ENCODE results near the gene ZNF385B.

ZNF385B gene

GRCh38 chr2:179804206-179804605, 57.2 kb downstream of the ZNF385B start:
- H3K9ac ChIP-seq, result no peak overlapping the region
- no peak for TF ChIP-seq CTCF (IDR thresholded peaks at IDR 0.05)
- H3K27ac ChIP-seq, result no peak overlapping the region
- H3K79me2 ChIP-seq, result no peaks in the 10 kb centered on the region
- H3K4me3 ChIP-seq (ENCODE audit: low read depth, low read length), result no peak overlapping the region
- no peak overlapping the region for H3K4me2 ChIP-seq (ENCODE audit: low read length)
- H3K4me1 ChIP-seq, result no peaks in the 10 kb centered on the region
- no peaks in the 10 kb centered on the region for H3K27me3 ChIP-seq (ENCODE audit: control insufficient read depth, insufficient read depth, low read length)
- H3K9me3 ChIP-seq (ENCODE audit: control insufficient read depth, low read length), result no peaks in the 10 kb centered on the region
- no peaks in the 10 kb centered on the region for H3K36me3 ChIP-seq (ENCODE audit: control insufficient read depth, insufficient read depth, low read length)
- no peak overlapping the region for H2AFZ ChIP-seq

GRCh38 chr2:179802051-179802882, 59.1 kb downstream of the ZNF385B start:
- Histone ChIP-seq H3K79me2 (no peaks in the 10 kb centered on the region), H3K36me3 (ENCODE audit: control insufficient read depth, insufficient read depth, low read length) (no peaks in the 10 kb centered on the region), H3K27ac (no peak overlapping the region), H3K9me3 (ENCODE audit: control insufficient read depth, low read length) (no peaks in the 10 kb centered on the region), H3K9ac (no peak overlapping the region), H3K4me1 (no peaks in the 10 kb centered on the region), H3K27me3 (ENCODE audit: control insufficient read depth, insufficient read depth, low read length) (no peaks in the 10 kb centered on the region), H3K4me3 (ENCODE audit: low read depth, low read length) (no peak overlapping the region), H2AFZ (no peak overlapping the region), H3K4me2 (ENCODE audit: low read length) (no peak overlapping the region)
- no peak for TF ChIP-seq CTCF (IDR thresholded peaks at IDR 0.05)

GRCh38 chr2:179800776-179801175, 60.6 kb downstream of the ZNF385B start:
- H3K27ac ChIP-seq, result no peak overlapping the region
- no peaks in the 10 kb centered on the region for H3K79me2 ChIP-seq
- H3K4me2 ChIP-seq (ENCODE audit: low read length), result no peak overlapping the region

GRCh38 chr2:179796213-179797007, 65.0 kb downstream of the ZNF385B start:
- no peak for TF ChIP-seq CTCF (IDR thresholded peaks at IDR 0.05)
- no peak overlapping the region for H3K4me2 ChIP-seq (ENCODE audit: low read length)

More at GRCh38 chr2:179800776-179801175, 60.6 kb downstream of the ZNF385B start:
- no peak overlapping the region for H3K9ac ChIP-seq
- no peak for TF ChIP-seq CTCF (IDR thresholded peaks at IDR 0.05)
- no peak overlapping the region for H2AFZ ChIP-seq
- no peaks in the 10 kb centered on the region for H3K4me1 ChIP-seq
- H3K4me3 ChIP-seq (ENCODE audit: low read depth, low read length), result no peak overlapping the region
- no peaks in the 10 kb centered on the region for H3K9me3 ChIP-seq (ENCODE audit: control insufficient read depth, low read length)
- H3K36me3 ChIP-seq (ENCODE audit: control insufficient read depth, insufficient read depth, low read length), result no peaks in the 10 kb centered on the region
- H3K27me3 ChIP-seq (ENCODE audit: control insufficient read depth, insufficient read depth, low read length), result no peaks in the 10 kb centered on the region

More at GRCh38 chr2:179796213-179797007, 65.0 kb downstream of the ZNF385B start:
- Histone ChIP-seq H2AFZ (no peak overlapping the region), H3K4me3 (ENCODE audit: low read depth, low read length) (no peak overlapping the region), H3K9me3 (ENCODE audit: control insufficient read depth, low read length) (no peaks in the 10 kb centered on the region), H3K27ac (no peak overlapping the region), H3K4me1 (no peaks in the 10 kb centered on the region), H3K79me2 (no peaks in the 10 kb centered on the region), H3K9ac (no peak overlapping the region), H3K36me3 (ENCODE audit: control insufficient read depth, insufficient read depth, low read length) (no peaks in the 10 kb centered on the region), H3K27me3 (ENCODE audit: control insufficient read depth, insufficient read depth, low read length) (no peaks in the 10 kb centered on the region)
